ENCODE data around the gene HS3ST5. TPM values are rescaled to one million over a fixed set of nuclear protein-coding genes. Genes with fewer than 3 reads are reported as not detected.
"Not testable (repeated sequence)": the region's sequence is repeated elsewhere in the genome, so short reads cannot be mapped to it uniquely, and the experiment has no call there.

Gene HS3ST5
- total RNA-seq, 1 donor from 2014 or later: 17.4 TPM

- H3K4me3 Mint-ChIP-seq (ENCODE audit: unreplicated experiment): no peak overlapping the region
- DNase-seq: no peak
These were observed 309.2 kb downstream of the HS3ST5 start for GRCh38 chr6:114033606-114034005.

GRCh38 chr6:114032721-114033120, 310.1 kb downstream of the HS3ST5 start:
- DNase-seq: no peak
- no peak overlapping the region for H3K27ac Mint-ChIP-seq (ENCODE audit: unreplicated experiment)
- peaks cover 3% of the 10 kb centered on the region for H3K9me3 Mint-ChIP-seq (ENCODE audit: unreplicated experiment)

More at GRCh38 chr6:114033606-114034005, 309.2 kb downstream of the HS3ST5 start:
- no peak overlapping the region for H3K27ac Mint-ChIP-seq (ENCODE audit: unreplicated experiment)
- peaks cover 2% of the 10 kb centered on the region for H3K4me1 Mint-ChIP-seq (ENCODE audit: low read depth, unreplicated experiment)
- H3K36me3 Mint-ChIP-seq (ENCODE audit: unreplicated experiment): no peaks in the 10 kb centered on the region
- peaks cover 3% of the 10 kb centered on the region for H3K9me3 Mint-ChIP-seq (ENCODE audit: unreplicated experiment)
- no peak for TF ChIP-seq CTCF (IDR thresholded peaks at IDR 0.05; ENCODE audit: partially characterized antibody, unreplicated experiment)
- H3K27me3 Mint-ChIP-seq (ENCODE audit: unreplicated experiment): no peaks in the 10 kb centered on the region

GRCh38 chr6:114030767-114031166, 312.1 kb downstream of the HS3ST5 start:
- H3K27ac Mint-ChIP-seq (ENCODE audit: unreplicated experiment): no peak overlapping the region
- no peaks in the 10 kb centered on the region for H3K36me3 Mint-ChIP-seq (ENCODE audit: unreplicated experiment)
- peaks cover 3% of the 10 kb centered on the region for H3K9me3 Mint-ChIP-seq (ENCODE audit: unreplicated experiment)
- TF ChIP-seq CTCF (IDR thresholded peaks at IDR 0.05; ENCODE audit: partially characterized antibody, unreplicated experiment): no peak
- H3K4me3 Mint-ChIP-seq (ENCODE audit: unreplicated experiment): no peak overlapping the region
- peaks cover 2% of the 10 kb centered on the region for H3K4me1 Mint-ChIP-seq (ENCODE audit: low read depth, unreplicated experiment)
- DNase-seq: no peak
- H3K27me3 Mint-ChIP-seq (ENCODE audit: unreplicated experiment): no peaks in the 10 kb centered on the region

More at GRCh38 chr6:114032721-114033120, 310.1 kb downstream of the HS3ST5 start:
- Mint-ChIP-seq H3K36me3 (ENCODE audit: unreplicated experiment) (no peaks in the 10 kb centered on the region), H3K4me1 (ENCODE audit: low read depth, unreplicated experiment) (peaks cover 2% of the 10 kb centered on the region), H3K27me3 (ENCODE audit: unreplicated experiment) (no peaks in the 10 kb centered on the region), H3K4me3 (ENCODE audit: unreplicated experiment) (no peak overlapping the region)
- no peak for TF ChIP-seq CTCF (IDR thresholded peaks at IDR 0.05; ENCODE audit: partially characterized antibody, unreplicated experiment)

GRCh38 chr6:114024746-114025145, 318.1 kb downstream of the HS3ST5 start:
- TF ChIP-seq CTCF (IDR thresholded peaks at IDR 0.05; ENCODE audit: partially characterized antibody, unreplicated experiment): no peak
- no peaks in the 10 kb centered on the region for H3K27me3 Mint-ChIP-seq (ENCODE audit: unreplicated experiment)
- DNase-seq: no peak
- H3K36me3 Mint-ChIP-seq (ENCODE audit: unreplicated experiment): peaks cover 10% of the 10 kb centered on the region
- peaks cover 3% of the 10 kb centered on the region for H3K9me3 Mint-ChIP-seq (ENCODE audit: unreplicated experiment)
- no peak overlapping the region for H3K4me3 Mint-ChIP-seq (ENCODE audit: unreplicated experiment)
- H3K4me1 Mint-ChIP-seq (ENCODE audit: low read depth, unreplicated experiment): no peaks in the 10 kb centered on the region
- H3K27ac Mint-ChIP-seq (ENCODE audit: unreplicated experiment): no peak overlapping the region

- Mint-ChIP-seq H3K4me1 (ENCODE audit: low read depth, unreplicated experiment) (no peaks in the 10 kb centered on the region), H3K36me3 (ENCODE audit: unreplicated experiment) (peaks cover 19% of the 10 kb centered on the region), H3K9me3 (ENCODE audit: unreplicated experiment) (peaks cover 3% of the 10 kb centered on the region), H3K27me3 (ENCODE audit: unreplicated experiment) (peaks cover 2% of the 10 kb centered on the region), H3K4me3 (ENCODE audit: unreplicated experiment) (no peak overlapping the region), H3K27ac (ENCODE audit: unreplicated experiment) (no peak overlapping the region)
- DNase-seq: no peak
- no peak for TF ChIP-seq CTCF (IDR thresholded peaks at IDR 0.05; ENCODE audit: partially characterized antibody, unreplicated experiment)
These were observed 322.6 kb downstream of the HS3ST5 start for GRCh38 chr6:114020196-114020595.

- not testable (repeated sequence) for H3K27ac Mint-ChIP-seq (ENCODE audit: unreplicated experiment); H3K27me3 Mint-ChIP-seq (ENCODE audit: unreplicated experiment); H3K4me3 Mint-ChIP-seq (ENCODE audit: unreplicated experiment); H3K4me1 Mint-ChIP-seq (ENCODE audit: low read depth, unreplicated experiment); DNase-seq; H3K9me3 Mint-ChIP-seq (ENCODE audit: unreplicated experiment)
- peaks cover 19% of the 10 kb centered on the region for H3K36me3 Mint-ChIP-seq (ENCODE audit: unreplicated experiment)
These were observed 325.7 kb downstream of the HS3ST5 start for GRCh38 chr6:114017146-114017545.

GRCh38 chr6:114014106-114014505, 328.7 kb downstream of the HS3ST5 start:
- peaks cover 13% of the 10 kb centered on the region for H3K36me3 Mint-ChIP-seq (ENCODE audit: unreplicated experiment)
- not testable (repeated sequence) for H3K9me3 Mint-ChIP-seq (ENCODE audit: unreplicated experiment); H3K27ac Mint-ChIP-seq (ENCODE audit: unreplicated experiment); DNase-seq; H3K4me3 Mint-ChIP-seq (ENCODE audit: unreplicated experiment); H3K27me3 Mint-ChIP-seq (ENCODE audit: unreplicated experiment); H3K4me1 Mint-ChIP-seq (ENCODE audit: low read depth, unreplicated experiment)

GRCh38 chr6:114011486-114011885, 331.3 kb downstream of the HS3ST5 start:
- not testable (repeated sequence) for H3K27me3 Mint-ChIP-seq (ENCODE audit: unreplicated experiment); H3K36me3 Mint-ChIP-seq (ENCODE audit: unreplicated experiment); H3K4me3 Mint-ChIP-seq (ENCODE audit: unreplicated experiment); DNase-seq; H3K4me1 Mint-ChIP-seq (ENCODE audit: low read depth, unreplicated experiment); H3K9me3 Mint-ChIP-seq (ENCODE audit: unreplicated experiment); H3K27ac Mint-ChIP-seq (ENCODE audit: unreplicated experiment)

All from glutamatergic neuron (in vitro differentiated cells).